ENCODE measurements around the gene UQCRC1. TPM values are rescaled to one million over a fixed set of nuclear protein-coding genes. Genes with fewer than 3 reads are reported as not detected.
A peak's percentile ranks its signal among the peaks of the same experiment; 100 is the strongest.

Gene UQCRC1
- total RNA-seq, 1 donor from 2014 or later = 240 TPM

- peaks cover 38% of the 10 kb centered on the region for H3K4me1 ChIP-seq
Observed at GRCh38 chr3:48556796-48557626, 52.4 kb downstream of the UQCRC1 start, which contains the start of gene PFKFB4. PFKFB4 (minus strand) TSS chr3:48556803; CDS start chr3:48556777, 26 bp downstream.

GRCh38 chr3:48555949-48556795, 53.3 kb downstream of the UQCRC1 start:
- Histone ChIP-seq H3K4me1 (peaks cover 36% of the 10 kb centered on the region), H3K4me3 (peak overlapping the region; percentile 85), H2AFZ (replicated peaks) (peak overlapping the region; percentile 37), H4K20me1 (ENCODE audit: low read depth) (peaks cover 39% of the 10 kb centered on the region), H3K9ac (peak overlapping the region; percentile 69), H3K9me3 (ENCODE audit: low read depth) (no peaks in the 10 kb centered on the region), H3K27me3 (no peaks in the 10 kb centered on the region), H3F3A (ENCODE audit: low read depth) (peaks cover 19% of the 10 kb centered on the region), H3K36me3 (no peaks in the 10 kb centered on the region), H3K4me2 (peak overlapping the region; percentile 90), H3K79me2 (ENCODE audit: low read depth) (peaks cover 40% of the 10 kb centered on the region), H3K27ac (no peak overlapping the region)
- no peak for TF ChIP-seq EZH2phosphoT487 (IDR thresholded peaks at IDR 0.05)
- no peak for TF ChIP-seq EZH2 (IDR thresholded peaks at IDR 0.05)
- no peak for TF ChIP-seq CTCF (IDR thresholded peaks at IDR 0.05)
- peaks cover 59% of the 10 kb centered on the region for H3K4me1 Mint-ChIP-seq
- H3K27me3 Mint-ChIP-seq (ENCODE audit: insufficient read depth, low read depth) = peaks cover 12% of the 10 kb centered on the region
- peaks cover 4% of the 10 kb centered on the region for H3K36me3 Mint-ChIP-seq
- no peak overlapping the region for H3K27ac Mint-ChIP-seq
- H3K9me3 Mint-ChIP-seq = no peaks in the 10 kb centered on the region
- H3K4me3 Mint-ChIP-seq = peak overlapping the region; percentile 95
- DNase-seq (ENCODE audit: low spot score) = no peak

More at GRCh38 chr3:48556796-48557626, 52.4 kb downstream of the UQCRC1 start, which contains the start of gene PFKFB4:
- H4K20me1 ChIP-seq (ENCODE audit: low read depth) = peaks cover 33% of the 10 kb centered on the region
- TF ChIP-seq EZH2phosphoT487 (IDR thresholded peaks at IDR 0.05) = no peak
- no peak for TF ChIP-seq EZH2 (IDR thresholded peaks at IDR 0.05)
- peak; percentile 39 for TF ChIP-seq CTCF (IDR thresholded peaks at IDR 0.05)
- H2AFZ ChIP-seq (replicated peaks) = peak within 1 kb of the TSS; percentile 37
- H3K36me3 ChIP-seq = no peaks in the 10 kb centered on the region
- peak within 1 kb of the TSS; percentile 85 for H3K4me3 ChIP-seq
- DNase-seq (ENCODE audit: low spot score) = peak; percentile 99
- peaks cover 19% of the 10 kb centered on the region for H3F3A ChIP-seq (ENCODE audit: low read depth)
- H3K79me2 ChIP-seq (ENCODE audit: low read depth) = peaks cover 40% of the 10 kb centered on the region
- Mint-ChIP-seq H3K9me3 (no peaks in the 10 kb centered on the region), H3K27ac (peak within 1 kb of the TSS; percentile 33), H3K27me3 (ENCODE audit: insufficient read depth, low read depth) (peaks cover 12% of the 10 kb centered on the region), H3K36me3 (peaks cover 4% of the 10 kb centered on the region), H3K4me3 (peak within 1 kb of the TSS; percentile 95), H3K4me1 (peaks cover 62% of the 10 kb centered on the region)
- peak within 1 kb of the TSS; percentile 82 for H3K27ac ChIP-seq
- H3K27me3 ChIP-seq = no peaks in the 10 kb centered on the region
- peak within 1 kb of the TSS; percentile 69 for H3K9ac ChIP-seq
- no peaks in the 10 kb centered on the region for H3K9me3 ChIP-seq (ENCODE audit: low read depth)
- H3K4me2 ChIP-seq = peak within 1 kb of the TSS; percentile 90

GRCh38 chr3:48555231-48555948, 54.1 kb downstream of the UQCRC1 start:
- TF ChIP-seq CTCF (IDR thresholded peaks at IDR 0.05) (no peak), EZH2 (IDR thresholded peaks at IDR 0.05) (no peak), EZH2phosphoT487 (IDR thresholded peaks at IDR 0.05) (no peak)
- Mint-ChIP-seq H3K27ac (peak overlapping the region; percentile 93), H3K9me3 (no peaks in the 10 kb centered on the region), H3K27me3 (ENCODE audit: insufficient read depth, low read depth) (peaks cover 12% of the 10 kb centered on the region), H3K36me3 (peaks cover 6% of the 10 kb centered on the region), H3K4me3 (peak overlapping the region; percentile 95), H3K4me1 (peaks cover 57% of the 10 kb centered on the region)
- no peaks in the 10 kb centered on the region for H3K27me3 ChIP-seq
- no peak for DNase-seq (ENCODE audit: low spot score)
- H3K4me3 ChIP-seq = peak overlapping the region; percentile 85
- peaks cover 29% of the 10 kb centered on the region for H3K4me1 ChIP-seq
- H3K79me2 ChIP-seq (ENCODE audit: low read depth) = peaks cover 40% of the 10 kb centered on the region
- no peaks in the 10 kb centered on the region for H3K36me3 ChIP-seq
- H3K4me2 ChIP-seq = peak overlapping the region; percentile 90
- no peak overlapping the region for H3K27ac ChIP-seq
- H3F3A ChIP-seq (ENCODE audit: low read depth) = peaks cover 18% of the 10 kb centered on the region
- H4K20me1 ChIP-seq (ENCODE audit: low read depth) = peaks cover 44% of the 10 kb centered on the region
- H3K9me3 ChIP-seq (ENCODE audit: low read depth) = no peaks in the 10 kb centered on the region
- H2AFZ ChIP-seq (replicated peaks) = no peak overlapping the region
- H3K9ac ChIP-seq = no peak overlapping the region
